Stromal cell of bone marrow (primary cell): Measurements from ENCODE around the gene BMAL1.
"Not testable (repeated sequence)": the region's sequence is repeated elsewhere in the genome, so short reads cannot be mapped to it uniquely, and the experiment has no call there.

ENCODE experiments used
- DNase-seq: peaks from one replicate; pipeline ENCODE4 v3.0.0-alpha.2; 2012; ENCODE audit warnings: low read depth

Gene BMAL1

DNA sequence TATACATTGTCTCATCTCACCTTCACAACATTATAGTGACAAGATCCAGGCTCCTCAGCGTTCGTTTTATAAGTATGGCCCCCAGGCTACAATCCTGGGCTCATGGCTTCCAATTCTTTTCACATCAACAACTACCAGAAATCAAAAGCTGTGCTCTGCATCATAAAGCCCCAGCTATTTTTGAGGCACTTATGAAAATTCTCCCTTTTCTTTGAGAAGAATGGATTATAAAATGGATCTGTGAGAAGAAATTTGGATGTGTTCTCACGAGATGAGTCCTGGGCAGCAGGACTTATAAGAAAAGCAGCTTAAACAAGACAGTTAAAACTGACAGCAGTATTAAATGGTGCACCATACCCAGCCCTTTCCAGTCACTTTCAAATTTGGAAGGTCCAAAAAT lies 105.2 kb downstream of the BMAL1 start:
- DNase-seq = no peak

- DNase-seq = peak; percentile 41
Observed at GRCh38 chr11:13384908-13385640, 107.5 kb downstream of the BMAL1 start.

DNA sequence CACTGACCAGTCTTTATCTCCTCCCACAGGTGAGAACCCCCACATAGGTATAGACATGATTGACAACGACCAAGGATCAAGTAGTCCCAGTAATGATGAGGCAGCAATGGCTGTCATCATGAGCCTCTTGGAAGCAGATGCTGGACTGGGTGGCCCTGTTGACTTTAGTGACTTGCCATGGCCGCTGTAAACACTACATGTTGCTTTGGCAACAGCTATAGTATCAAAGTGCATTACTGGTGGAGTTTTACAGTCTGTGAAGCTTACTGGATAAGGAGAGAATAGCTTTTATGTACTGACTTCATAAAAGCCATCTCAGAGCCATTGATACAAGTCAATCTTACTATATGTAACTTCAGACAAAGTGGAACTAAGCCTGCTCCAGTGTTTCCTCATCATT lies 109.0 kb downstream of the BMAL1 start:
- no peak for DNase-seq

GRCh38 chr11:13388741-13389140 lies 111.2 kb downstream of the BMAL1 start:
- DNase-seq = no peak

GRCh38 chr11:13391217-13391616 lies 113.6 kb downstream of the BMAL1 start:
- no peak for DNase-seq

GRCh38 chr11:13398335-13398734 lies 120.7 kb downstream of the BMAL1 start:
- DNase-seq = not testable (repeated sequence)

GRCh38 chr11:13405220-13405619 lies 127.6 kb downstream of the BMAL1 start:
- DNase-seq = no peak

DNA sequence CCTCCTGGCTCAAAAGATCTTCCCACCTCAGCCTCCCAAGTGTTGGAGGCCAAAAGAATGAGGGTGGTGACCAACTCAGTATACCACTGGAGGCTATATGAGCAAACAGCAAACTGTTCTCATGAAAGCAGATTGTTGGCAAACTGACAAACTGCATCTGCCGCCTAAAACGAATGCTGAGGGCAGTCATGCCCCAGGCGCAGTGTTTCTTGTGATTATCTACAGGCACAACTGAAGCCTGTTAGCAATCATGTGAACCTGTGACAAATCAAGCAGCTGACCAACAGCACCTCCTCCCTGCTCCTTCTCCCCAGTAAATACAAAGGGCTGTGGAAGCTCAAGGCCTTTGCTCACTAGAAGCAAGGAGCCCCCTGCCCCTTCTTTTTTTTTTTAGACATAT lies 137.6 kb downstream of the BMAL1 start:
- no peak for DNase-seq

DNA sequence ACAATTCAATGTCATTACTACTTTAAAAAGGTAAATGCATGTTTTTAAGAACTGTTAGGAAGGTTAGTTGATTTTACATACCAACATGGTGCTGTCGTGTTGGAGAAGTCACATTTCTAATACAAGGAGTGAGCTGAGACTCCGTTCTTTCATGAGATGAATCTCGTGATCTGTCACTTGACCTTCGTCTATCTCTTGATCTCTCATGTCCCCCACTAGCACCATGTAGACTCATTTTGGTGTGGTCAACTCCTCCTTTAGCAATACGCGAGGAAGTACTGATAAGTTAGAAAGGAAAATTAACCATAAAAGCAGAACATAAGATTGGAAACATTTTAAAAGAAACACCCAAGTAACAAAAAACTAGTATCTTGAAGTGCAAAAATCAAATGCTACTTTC lies 144.0 kb downstream of the BMAL1 start:
- DNase-seq = no peak

GRCh38 chr11:13423372-13423771 lies 145.8 kb downstream of the BMAL1 start:
- DNase-seq = no peak

DNA sequence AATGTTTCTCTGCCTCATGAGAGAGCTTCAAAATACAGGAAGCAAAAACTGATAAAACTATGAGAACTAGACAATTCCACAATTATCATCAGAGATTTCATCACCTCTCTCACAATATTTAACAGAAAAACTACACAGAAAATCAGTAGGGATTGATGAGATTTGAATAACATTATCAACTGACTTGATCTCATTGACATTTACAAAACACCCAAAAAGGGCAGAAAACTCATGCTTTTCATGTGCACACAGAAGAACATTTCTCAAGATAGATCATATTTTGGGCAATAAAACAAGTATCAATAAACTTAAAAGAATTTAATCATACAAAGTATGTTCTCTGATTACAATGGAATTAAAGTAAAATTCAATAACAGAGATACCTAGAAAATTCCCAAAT lies 149.8 kb downstream of the BMAL1 start:
- no peak for DNase-seq

DNA sequence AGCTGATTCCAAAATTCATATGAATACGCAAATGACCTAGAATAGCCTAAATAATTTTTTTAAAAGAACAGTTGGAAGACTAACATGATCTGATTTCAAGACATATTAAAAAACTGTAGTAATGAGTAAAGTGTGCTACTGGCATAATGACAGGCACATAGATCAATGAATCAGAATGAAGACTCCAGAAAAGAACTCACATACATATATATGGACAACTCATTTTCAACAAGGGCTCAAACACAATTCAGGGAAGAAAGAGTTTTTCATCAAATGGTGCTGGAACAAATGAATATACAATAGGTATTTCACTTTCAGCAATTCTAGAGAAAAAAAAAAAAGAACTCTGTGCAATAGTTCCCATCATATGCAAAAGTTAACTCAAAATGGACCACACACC lies 151.7 kb downstream of the BMAL1 start:
- no peak for DNase-seq

- no peak for DNase-seq
Observed at GRCh38 chr11:13429836-13430235, 152.2 kb downstream of the BMAL1 start.

- no peak for DNase-seq
Observed at GRCh38 chr11:13433437-13433836, 155.8 kb downstream of the BMAL1 start.

DNA sequence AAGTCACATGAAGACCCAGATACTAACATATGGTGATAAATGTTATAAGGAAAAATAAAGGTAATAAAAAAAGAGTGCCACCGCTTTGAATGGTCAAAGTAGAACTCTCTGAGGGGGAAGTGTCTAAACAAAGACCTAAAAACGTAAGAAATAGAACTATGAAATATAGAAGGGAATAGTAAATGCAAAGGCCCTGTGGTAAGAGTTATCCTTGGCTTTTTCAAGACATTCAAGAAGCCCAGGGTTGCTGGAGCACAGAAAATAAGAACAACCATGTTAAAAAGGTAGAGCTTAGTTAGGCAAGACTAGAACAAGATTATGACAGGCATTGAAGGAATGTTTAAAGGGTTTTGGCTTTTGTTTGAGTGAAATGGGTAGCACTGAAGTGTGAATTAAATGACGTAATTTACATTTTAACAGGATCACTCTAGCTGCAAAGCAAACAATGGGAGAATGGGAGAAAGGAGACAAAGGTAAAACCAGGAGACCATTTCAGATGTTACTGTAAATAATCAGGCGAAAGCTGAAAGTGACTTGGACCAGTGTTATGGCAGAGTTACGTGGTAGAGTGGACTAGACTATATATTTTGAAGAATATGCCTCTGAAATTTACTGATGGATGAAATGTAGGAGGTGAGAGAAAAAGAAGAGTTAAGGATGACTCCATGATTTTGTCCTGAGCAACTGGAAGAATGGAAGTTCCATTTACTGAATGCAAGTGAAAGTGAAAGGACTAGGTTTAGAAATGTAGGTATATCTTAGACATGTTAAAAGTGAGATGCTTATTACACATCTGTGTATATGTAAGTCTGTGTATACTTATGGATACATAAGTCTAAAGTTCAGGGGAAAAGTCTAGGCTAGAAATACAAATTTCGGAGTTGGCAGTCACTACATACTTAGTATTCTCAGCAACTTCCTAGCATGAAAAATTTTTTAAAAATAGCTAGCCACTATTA lies 156.9 kb downstream of the BMAL1 start:
- no peak for DNase-seq

- not testable (repeated sequence) for DNase-seq
Observed at GRCh38 chr11:13436836-13437235, 159.2 kb downstream of the BMAL1 start.
